GM12878 (cell line): ENCODE results near the gene CHST15. TPM values are rescaled to one million over a fixed set of nuclear protein-coding genes. Genes with fewer than 3 reads are reported as not detected.

Source experiments
- ATAC-seq: fragments of 200-7000 bp; cut with Tn5 transposase; 3 replicates; pipeline ENCODE4 v1.9.1; 2020; ENCODE audit warnings: mild to moderate bottlenecking, moderate library complexity
- BruUV-seq: library from RNA; stranded (reverse); fragments of 400-500 nt; replicated peaks from 2 replicates; lab custom pipeline; 2021; lab: Mats Ljungman, UMichigan
- CTCF ChIA-PET: fragments of 300-600 bp; sonication (Branson Sonifier 250); formaldehyde crosslinking; extraction: SDS; loops from one replicate; lab custom pipeline; 2021; ENCODE audit warnings: inconsistent platforms; lab: Yijun Ruan, JAX
- POLR2A ChIA-PET: fragments of 350-600 bp; formaldehyde crosslinking; extraction: SDS; loops from one replicate; lab custom pipeline; 2021; ENCODE audit warnings: inconsistent platforms; lab: Charles Lee
- RAD21 ChIA-PET: fragments of 300-600 bp; sonication (Branson Sonifier 250); formaldehyde crosslinking; loops from one replicate; lab custom pipeline; 2023; ENCODE audit warnings: antibody characterized with exemption; ENCODE audit not compliant: unreplicated experiment; lab: Charles Lee
- SMC1A ChIA-PET: fragments of 300-600 bp; sonication (Branson Sonifier 250); formaldehyde crosslinking; loops from one replicate; lab custom pipeline; 2023; ENCODE audit not compliant: unreplicated experiment, uncharacterized antibody; lab: Charles Lee
- DNase-seq: peaks from one replicate; pipeline ENCODE4 v3.0.0-alpha.2; 2011; ENCODE audit warnings: low read depth, low spot score
- FAIRE-seq: peaks from 3 replicates; lab custom pipeline; 2011; peaks lifted over from hg19 to GRCh38; lab: Jason Lieb, UNC
- H2AFZ ChIP-seq: 2 replicates; pipeline ENCODE4 v1.6.0; 2011; ENCODE audit warnings: low read depth, low read length, control low read depth; ENCODE audit not compliant: control insufficient read depth
- H3K27ac ChIP-seq: 2 replicates; pipeline ENCODE4 v1.5.1; 2011; ENCODE audit warnings: control low read depth; ENCODE audit not compliant: control insufficient read depth, insufficient read depth
- H3K27me3 ChIP-seq, 2 experiments: replicated peaks in 1 of 2; 2 replicates each; pipeline versions ENCODE4 v1.6.0 to v1.6.1; 2011; ENCODE audit warnings: low read length in 1 of 2; ENCODE audit not compliant: control insufficient read depth in 2 of 2, insufficient read depth in 2 of 2
- H3K36me3 ChIP-seq, 2 experiments: 2 replicates each; pipeline ENCODE4 v1.5.1; 2011; ENCODE audit warnings: low read length in 1 of 2; ENCODE audit not compliant: control insufficient read depth in 2 of 2, insufficient read depth in 2 of 2
- H3K4me1 ChIP-seq: 2 replicates; pipeline ENCODE4 v1.6.1; 2011; ENCODE audit warnings: mild to moderate bottlenecking, low read length, moderate library complexity, mixed read lengths; ENCODE audit not compliant: control insufficient read depth, insufficient read depth
- H3K4me2 ChIP-seq: 2 replicates; pipeline ENCODE4 v1.6.0; 2011; ENCODE audit warnings: control low read depth; ENCODE audit not compliant: control insufficient read depth, insufficient read depth
- H3K4me3 ChIP-seq: fragments of 200-600 bp; sonication (generic); 2 replicates; pipeline ENCODE4 v1.5.1; 2016
- H3K79me2 ChIP-seq: 2 replicates; pipeline ENCODE4 v1.6.0; 2011; ENCODE audit warnings: low read length; ENCODE audit not compliant: control insufficient read depth, insufficient read depth
- H3K9ac ChIP-seq: 2 replicates; pipeline ENCODE4 v1.8.0; 2011; ENCODE audit warnings: low read length, control low read depth, mixed read lengths; ENCODE audit not compliant: control insufficient read depth, insufficient read depth
- H3K9me3 ChIP-seq: replicated peaks from 3 replicates; pipeline ENCODE4 v1.5.1; 2011; ENCODE audit warnings: mild to moderate bottlenecking, low read length; ENCODE audit not compliant: control insufficient read depth, insufficient read depth
- H4K20me1 ChIP-seq: 2 replicates; pipeline ENCODE4 v1.6.0; 2011; ENCODE audit not compliant: control insufficient read depth, insufficient read depth
- ATF3 ChIP-seq: IDR thresholded peaks from 2 replicates; pipeline ENCODE4 v1.6.1; 2011; ENCODE audit warnings: low read depth, mild to moderate bottlenecking, low read length, moderate library complexity, borderline replicate concordance; ENCODE audit errors: extremely low read depth
- BCL11A ChIP-seq: IDR thresholded peaks from 2 replicates; pipeline ENCODE4 v1.6.1; 2011; ENCODE audit warnings: low read depth, low read length
- CUX1 ChIP-seq: IDR thresholded peaks from 2 replicates; pipeline ENCODE4 v1.6.1; 2012; ENCODE audit warnings: improper control_type of control experiment, low read depth, low read length; ENCODE audit not compliant: insufficient replicate concordance
- E2F4 ChIP-seq: IDR thresholded peaks from 2 replicates; pipeline ENCODE4 v1.6.1; 2012; ENCODE audit warnings: low read depth, low read length, improper control_type of control experiment
- IRF5 ChIP-seq: fragments of 450-650 bp; IDR thresholded peaks from 2 replicates; pipeline ENCODE4 v1.6.1; 2017; ENCODE audit warnings: borderline replicate concordance
- REST ChIP-seq: IDR thresholded peaks from 2 replicates; pipeline ENCODE4 v1.6.1; 2012; ENCODE audit warnings: mild to moderate bottlenecking, low read depth, low read length
- SMAD5 ChIP-seq: IDR thresholded peaks from 2 replicates; pipeline ENCODE4 v1.6.1; 2016; ENCODE audit warnings: antibody characterized with exemption, low read depth
- STAT3 ChIP-seq: IDR thresholded peaks from 2 replicates; pipeline ENCODE4 v1.6.1; 2011; ENCODE audit warnings: low read depth, low read length, improper control_type of control experiment
- WGBS: methylation state at CpG from one replicate; pipeline ENCODE4 v1.1.6; 2016; ENCODE audit warnings: low lambda C conversion rate; ENCODE audit not compliant: insufficient replicate concordance, insufficient coverage; ENCODE audit errors: missing lambda C conversion rate; 5-methylcytosine and 5-hydroxymethylcytosine counted together
- in situ Hi-C: fragments of 300-500 bp; cut with MboI; formaldehyde crosslinking; loops from 9 replicates; pipeline ENCODE4 v1.14.3; 2018; ENCODE audit warnings: mixed read lengths
- intact Hi-C: fragments of 100-400 bp; cut with micrococcal nuclease; formaldehyde crosslinking; loops from one replicate; pipeline ENCODE4 v1.14.2; 2022; ENCODE audit not compliant: unreplicated experiment
- polyA plus RNA-seq, 11 experiments: library from polyadenylated mRNA; depleted of rRNA in 4 of 11; unstranded in 6 of 11; stranded (reverse) in 5 of 11; fragments of >200 nt; fragmentation: Nextera tagmentation in 4 of 11; fragmentation: Illumina TruSeq in 1 of 11; extraction: Ambion mirVana in 4 of 11; extraction: Trizol in 1 of 11; gene quantifications; 1 replicate in 1 of 11; 2 replicates in 10 of 11; pipeline versions ENCODE4 v1.2.1 to v1.2.3, GENCODE V29; 2011 to 2016; ENCODE audit warnings: inconsistent platforms in 2 of 11, missing spikeins in 2 of 11, low read depth in 1 of 11
- total RNA-seq, 4 experiments: library from RNA; depleted of rRNA in 3 of 4; stranded (reverse); fragments of >200 nt in 3 of 4; fragmentation: Illumina TruSeq in 1 of 4; extraction: Trizol in 1 of 4; gene quantifications; 2 replicates each; pipeline versions ENCODE4 v1.2.1 to v1.2.3, GENCODE V29; 2013 to 2021

CHST15 gene
- total and polyA plus RNA-seq, 10 of the 15 experiments (the other 5 are each of a cell fraction or from before 2014, with no cell fraction given): 0.02 to 0.53 (median 0.05) TPM; not detected in 1

GRCh38 chr10:124026589-124026939, 66.8 kb downstream of the CHST15 start:
- POLR2A ChIA-PET: no interaction called here
- no peak overlapping the region for H3K27ac ChIP-seq
- H3K4me3 ChIP-seq: no peak overlapping the region
- no peaks in the 10 kb centered on the region for H3K9me3 ChIP-seq
- TF ChIP-seq STAT3 (no peak), CUX1 (no peak), BCL11A (no peak), ATF3 (no peak), REST (no peak), SMAD5 (no peak), E2F4 (no peak), IRF5 (no peak)
- TF ChIP-seq, all 136 proteins: peak for 0
- 47% methylated on average over 10 of the region's 10 CpGs for WGBS
- no peak overlapping the region for H3K9ac ChIP-seq
- ChIA-PET RAD21 (interaction anchor here (1.2 to 1.5 kb wide), 4 partner anchors 9 to 363 kb away, joined by 3 to 6 read pairs (median 3); no protein-coding TSS in a partner anchor), CTCF (interaction anchor here (0.9 to 1.5 kb wide), 5 partner anchors 13 to 363 kb away, joined by 3 to 12 read pairs (median 4); no protein-coding TSS in a partner anchor), SMC1A (interaction anchor here (1.7 kb wide), 1 partner anchor 363 kb away, joined by 8 read pairs; no protein-coding TSS in a partner anchor)
- H3K36me3 ChIP-seq: no peaks in the 10 kb centered on the region
- no peak for DNase-seq
- H3K4me2 ChIP-seq: no peak overlapping the region
- H2AFZ ChIP-seq: no peak overlapping the region
- no peaks in the 10 kb centered on the region for H3K79me2 ChIP-seq
- no TSS peak for BruUV-seq
- H3K27me3 ChIP-seq: peaks cover 0 to 2% of the 10 kb centered on the region in 2 experiments; a peak in 2 of 4 replicates
- no peaks in the 10 kb centered on the region for H3K4me1 ChIP-seq
- in situ Hi-C loops: no loop called here
- FAIRE-seq: no peak
- ATAC-seq: no peak
- no peaks in the 10 kb centered on the region for H4K20me1 ChIP-seq
- intact Hi-C loops: no loop called here
